Activated T-helper 2 cell treated with anti-CD3 and anti-CD28 coated beads, Interferon-gamma antibody, Interleukin-2, Interleukin-4, amounts not matched to agents 10 μg/mL and 5 μg/mL and 100 μg/mL, durations not matched to agents 14 hours and 24 hours and 36 hours (primary cell): ENCODE measurements around the gene TASOR2. TPM values are rescaled to one million over a fixed set of nuclear protein-coding genes. Genes with fewer than 3 reads are reported as not detected.

ENCODE experiments used
- DNase-seq: peaks from one replicate; pipeline ENCODE4 v3.0.0; 2021; ENCODE audit warnings: low spot score
- H3K27ac Mint-ChIP-seq: one replicate; pipeline ENCODE4 v1.8.0; 2021; ENCODE audit warnings: mixed read lengths
- H3K27me3 Mint-ChIP-seq: one replicate; pipeline ENCODE4 v1.8.0; 2021; ENCODE audit warnings: low read depth, mixed read lengths
- H3K36me3 Mint-ChIP-seq: one replicate; pipeline ENCODE4 v1.8.0; 2021; ENCODE audit warnings: low read depth, mixed read lengths
- H3K4me1 Mint-ChIP-seq: one replicate; pipeline ENCODE4 v1.8.0; 2021; ENCODE audit warnings: low read depth, mixed read lengths
- H3K4me3 Mint-ChIP-seq: one replicate; pipeline ENCODE4 v1.8.0; 2021; ENCODE audit warnings: low read depth, mild to moderate bottlenecking, moderate library complexity, mixed read lengths
- H3K9me3 Mint-ChIP-seq: one replicate; pipeline ENCODE4 v1.8.0; 2021; ENCODE audit warnings: mixed read lengths
- intact Hi-C: fragments of 100-400 bp; cut with micrococcal nuclease; formaldehyde crosslinking; loops from one replicate; pipeline ENCODE4 v1.15.1; 2023
- total RNA-seq: library from RNA; stranded (reverse); gene quantifications from 2 replicates; pipeline ENCODE4 v1.2.3, GENCODE V29; 2022

The TASOR2 gene
- total RNA-seq, 1 donor from 2014 or later: 60.1 TPM

DNA sequence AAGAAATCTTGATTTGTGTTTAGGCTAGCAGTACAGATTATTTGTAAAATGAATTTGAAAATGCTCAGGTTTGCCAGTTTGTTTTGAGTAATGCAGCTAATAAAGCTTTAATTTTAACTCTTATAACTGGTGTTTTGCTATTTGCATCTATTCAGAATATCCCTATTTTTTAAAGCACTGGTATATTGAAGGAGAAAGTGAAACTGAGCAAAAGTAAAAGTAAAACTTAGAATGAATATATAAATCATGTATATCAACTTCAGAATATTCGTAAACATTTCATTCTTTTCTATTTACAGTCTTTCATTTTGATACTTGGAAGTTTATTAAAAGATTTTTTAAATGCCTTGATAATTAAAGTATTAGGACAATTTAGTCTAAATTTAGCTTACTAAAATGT lies 26.2 kb downstream of the TASOR2 start:
- peaks cover 44% of the 10 kb centered on the region for H3K4me1 Mint-ChIP-seq
- intact Hi-C loops: no loop called here

DNA sequence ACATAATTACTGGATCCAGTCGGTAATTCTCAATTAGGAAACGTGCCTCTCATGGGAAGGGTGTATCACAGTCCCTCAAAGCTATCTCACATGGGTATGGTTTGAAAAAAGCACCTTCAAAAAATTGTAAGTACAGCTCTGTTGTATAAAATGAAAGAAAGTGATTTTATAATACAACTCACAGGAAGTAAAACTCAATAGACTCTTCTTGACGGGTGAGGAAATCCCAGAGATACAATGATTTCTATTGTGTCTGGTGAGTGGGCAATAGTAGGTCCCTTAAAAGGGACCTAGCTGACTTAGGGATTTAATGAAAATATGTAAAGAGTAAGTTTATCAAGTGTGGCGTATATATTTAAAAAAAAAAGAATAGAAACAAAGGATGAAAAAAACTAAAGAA lies 27.0 kb downstream of the TASOR2 start:
- no peak for DNase-seq
- H3K36me3 Mint-ChIP-seq: peaks cover 22% of the 10 kb centered on the region
- intact Hi-C loops: no loop called here
- no peaks in the 10 kb centered on the region for H3K9me3 Mint-ChIP-seq
- H3K27ac Mint-ChIP-seq: no peak overlapping the region
- H3K4me3 Mint-ChIP-seq: peak overlapping the region; percentile 67
- no peaks in the 10 kb centered on the region for H3K27me3 Mint-ChIP-seq
- peaks cover 40% of the 10 kb centered on the region for H3K4me1 Mint-ChIP-seq

More for the DNA sequence above, 26.2 kb downstream of the TASOR2 start:
- peaks cover 22% of the 10 kb centered on the region for H3K36me3 Mint-ChIP-seq
- H3K4me3 Mint-ChIP-seq: peak overlapping the region; percentile 67
- H3K9me3 Mint-ChIP-seq: no peaks in the 10 kb centered on the region
- no peaks in the 10 kb centered on the region for H3K27me3 Mint-ChIP-seq
- DNase-seq: no peak
- no peak overlapping the region for H3K27ac Mint-ChIP-seq

DNA sequence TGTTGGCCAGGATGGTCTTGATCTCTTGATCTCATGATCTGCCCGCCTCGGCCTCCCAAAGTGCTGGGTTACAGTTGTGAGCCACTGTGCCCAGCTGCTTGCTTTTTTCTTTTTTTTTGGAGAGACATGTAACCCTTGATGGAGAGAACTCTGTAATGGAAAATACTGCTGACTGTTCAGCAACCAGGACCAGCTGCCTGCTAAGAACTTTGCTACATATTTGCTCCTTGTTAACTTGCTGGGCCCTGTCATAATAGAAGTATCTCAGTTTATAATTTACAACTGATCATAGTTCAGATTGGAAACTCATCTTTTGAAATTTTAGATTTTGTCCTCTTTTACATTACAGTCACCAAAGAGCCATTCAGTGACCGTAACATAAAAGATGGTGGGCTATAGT lies 34.9 kb downstream of the TASOR2 start:
- Mint-ChIP-seq H3K4me1 (peaks cover 16% of the 10 kb centered on the region), H3K4me3 (no peak overlapping the region), H3K27me3 (no peaks in the 10 kb centered on the region), H3K36me3 (peaks cover 36% of the 10 kb centered on the region), H3K27ac (no peak overlapping the region), H3K9me3 (no peaks in the 10 kb centered on the region)
- intact Hi-C loops: no loop called here
- DNase-seq: no peak

DNA sequence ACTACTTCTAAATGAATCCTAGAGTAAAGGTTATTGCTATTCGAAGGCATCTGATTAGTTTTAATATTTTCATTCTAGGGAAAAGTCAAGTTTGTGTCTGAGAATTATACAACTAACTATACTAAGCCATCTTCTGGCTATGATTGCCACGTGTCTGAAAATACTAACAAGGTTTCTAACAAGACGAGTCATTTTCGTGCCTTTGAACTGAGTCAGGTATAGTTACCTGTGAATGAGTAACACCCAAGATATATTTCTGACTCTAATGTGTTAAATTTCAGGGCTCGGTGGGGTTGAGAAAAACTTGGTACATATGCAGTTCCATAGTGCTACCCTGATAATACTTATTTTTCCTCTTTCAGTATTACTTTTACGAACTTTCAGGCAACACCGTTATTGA lies 35.5 kb downstream of the TASOR2 start:
- DNase-seq: no peak
- Mint-ChIP-seq H3K36me3 (peaks cover 40% of the 10 kb centered on the region), H3K4me1 (peaks cover 16% of the 10 kb centered on the region), H3K27me3 (no peaks in the 10 kb centered on the region), H3K4me3 (no peak overlapping the region), H3K27ac (no peak overlapping the region), H3K9me3 (no peaks in the 10 kb centered on the region)
- intact Hi-C loops: no loop called here

DNA sequence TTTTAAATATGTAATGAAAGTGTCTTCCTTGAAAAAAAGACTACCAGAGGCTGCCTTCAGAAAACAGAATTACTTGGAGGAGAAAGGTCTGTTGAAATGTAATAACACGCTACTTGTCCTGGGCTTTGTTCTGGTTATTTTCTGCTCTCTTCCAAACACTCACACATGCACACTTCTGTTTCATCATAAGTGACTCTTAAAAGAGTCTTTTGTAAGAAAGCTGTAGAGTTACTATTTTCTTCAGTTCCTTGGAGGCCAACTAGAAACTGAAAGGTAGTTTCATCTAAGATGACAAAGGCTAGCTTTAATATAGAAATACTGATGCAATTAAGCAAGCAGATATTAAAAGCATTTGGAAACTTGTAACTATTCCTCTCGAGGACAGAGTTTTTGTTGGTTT lies 39.1 kb downstream of the TASOR2 start:
- intact Hi-C loops: no loop called here
- Mint-ChIP-seq H3K4me3 (no peak overlapping the region), H3K4me1 (peaks cover 11% of the 10 kb centered on the region), H3K27ac (peak overlapping the region; percentile 7), H3K27me3 (no peaks in the 10 kb centered on the region), H3K9me3 (no peaks in the 10 kb centered on the region), H3K36me3 (peaks cover 56% of the 10 kb centered on the region)
- no peak for DNase-seq

DNA sequence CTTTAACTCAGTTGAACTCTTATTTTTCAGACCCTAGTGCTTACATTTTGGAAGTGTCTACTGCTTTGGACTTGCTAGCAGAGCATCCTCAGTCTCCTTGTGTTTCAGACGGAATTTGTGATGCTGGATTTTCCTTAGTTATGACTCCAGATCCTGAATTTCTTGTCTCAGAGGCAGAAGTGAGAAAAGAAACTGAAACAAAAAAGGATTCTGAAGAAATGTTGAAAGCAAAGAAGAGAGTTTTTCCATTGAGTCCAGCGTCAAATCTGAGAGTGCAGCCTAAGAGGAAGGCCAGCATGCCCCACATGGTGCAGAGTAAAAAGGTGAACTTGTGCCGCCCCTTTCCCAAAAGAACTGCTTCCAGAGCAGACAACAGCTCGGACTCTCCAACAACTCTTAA lies 46.1 kb downstream of the TASOR2 start:
- no peak for DNase-seq
- peak overlapping the region; percentile 28 for H3K27ac Mint-ChIP-seq
- H3K4me1 Mint-ChIP-seq: peaks cover 33% of the 10 kb centered on the region
- H3K4me3 Mint-ChIP-seq: no peak overlapping the region
- no peaks in the 10 kb centered on the region for H3K27me3 Mint-ChIP-seq
- H3K36me3 Mint-ChIP-seq: peaks cover 68% of the 10 kb centered on the region
- no peaks in the 10 kb centered on the region for H3K9me3 Mint-ChIP-seq
- intact Hi-C loops: loop anchor here (2.0 kb wide), 1 partner anchor 46 kb away; the partner anchor contains the start of gene TASOR2

DNA sequence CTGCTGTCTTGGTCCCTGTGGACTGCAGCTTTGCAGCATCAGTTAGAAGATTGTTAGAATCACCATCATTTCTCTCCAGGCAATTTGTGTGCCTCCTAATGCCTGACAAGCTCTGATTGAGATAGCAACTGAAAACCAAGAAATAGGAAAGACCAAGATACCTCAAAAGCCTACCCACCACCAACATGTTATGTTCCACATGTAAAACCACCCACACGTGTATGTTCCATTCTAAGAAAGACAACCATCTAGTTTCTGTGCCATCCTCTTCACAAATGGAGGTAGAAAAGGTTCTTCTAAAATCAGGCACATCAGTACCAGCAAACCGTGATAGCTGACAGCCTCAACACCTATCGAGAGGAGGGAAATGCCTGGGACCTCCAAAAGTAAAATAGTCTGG lies 46.9 kb downstream of the TASOR2 start:
- Mint-ChIP-seq H3K27ac (peak overlapping the region; percentile 70), H3K9me3 (no peaks in the 10 kb centered on the region), H3K4me3 (peak overlapping the region; percentile 23), H3K27me3 (no peaks in the 10 kb centered on the region), H3K4me1 (peaks cover 33% of the 10 kb centered on the region), H3K36me3 (peaks cover 65% of the 10 kb centered on the region)
- intact Hi-C loops: loop anchor here (2.0 kb wide), 1 partner anchor 47 kb away; the partner anchor contains the start of gene TASOR2
- DNase-seq: no peak

DNA sequence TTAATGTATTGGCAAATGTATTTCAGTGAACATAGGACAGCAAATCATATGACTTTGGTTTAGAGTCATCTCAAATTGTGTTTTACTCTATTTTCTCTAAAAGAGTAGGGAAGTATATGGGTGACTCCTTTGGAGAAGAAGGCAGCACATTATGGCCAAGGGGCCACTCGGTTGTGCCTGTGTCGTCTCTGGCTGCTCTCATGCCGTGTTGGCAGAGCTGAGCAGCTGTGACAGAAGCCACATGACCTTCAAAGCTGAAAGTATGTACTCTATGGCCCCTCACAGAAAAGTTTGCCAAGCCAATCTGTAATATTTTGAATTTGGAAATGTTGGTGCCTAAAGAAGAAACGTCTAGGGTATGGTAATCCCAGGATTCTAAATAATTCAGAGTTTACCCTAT lies 47.5 kb downstream of the TASOR2 start:
- Mint-ChIP-seq H3K27me3 (no peaks in the 10 kb centered on the region), H3K4me3 (peak overlapping the region; percentile 7)
- DNase-seq: no peak

More for the DNA sequence above, 47.5 kb downstream of the TASOR2 start:
- Mint-ChIP-seq H3K36me3 (peaks cover 63% of the 10 kb centered on the region), H3K4me1 (peaks cover 33% of the 10 kb centered on the region), H3K9me3 (no peaks in the 10 kb centered on the region), H3K27ac (peak overlapping the region; percentile 70)
- intact Hi-C loops: no loop called here

Other genes with a start within 250 kb of the TASOR2 start
- gene CALML5, start 185.3 kb upstream of the TASOR2 start, total RNA-seq: not detected in 2 replicates
- not detected in 2 replicates for gene CALML3, start 159.9 kb upstream of the TASOR2 start, total RNA-seq
- gene ASB13, start 18.2 kb upstream of the TASOR2 start, total RNA-seq: 15.2 and 15.5 TPM in 2 replicates
- gene GDI2, start 128.6 kb downstream of the TASOR2 start, total RNA-seq: 301 and 302 TPM in 2 replicates
- 10.4 and 11.6 TPM in 2 replicates for gene ANKRD16, start 205.1 kb downstream of the TASOR2 start, total RNA-seq
- 57.2 and 58.0 TPM in 2 replicates for gene FBH1, start 205.4 kb downstream of the TASOR2 start, total RNA-seq